ENCODE results near the gene SPATS2.
A peak's percentile ranks its signal among the peaks of the same experiment; 100 is the strongest.

The SPATS2 gene

GRCh38 chr12:49548481-49548821 lies 181.2 kb downstream of the SPATS2 start:
- Mint-ChIP-seq H3K9me3 (no peaks in the 10 kb centered on the region), H3K36me3 (no peaks in the 10 kb centered on the region), H3K4me1 (peaks cover 12% of the 10 kb centered on the region), H3K4me3 (peak overlapping the region; percentile 65), H3K27ac (peak overlapping the region; percentile 40)
- DNase-seq (ENCODE audit: low spot score in 2 of 2), result no peak
- ATAC-seq, result no peak

- Mint-ChIP-seq H3K4me3 (peak overlapping the region; percentile 65), H3K27ac (peak overlapping the region; percentile 40), H3K4me1 (peaks cover 12% of the 10 kb centered on the region), H3K9me3 (no peaks in the 10 kb centered on the region), H3K36me3 (no peaks in the 10 kb centered on the region)
- DNase-seq (ENCODE audit: low spot score in 2 of 2), result no peak
- peak; percentile 32 for ATAC-seq
These were observed 181.8 kb downstream of the SPATS2 start for GRCh38 chr12:49548822-49549648.

- Mint-ChIP-seq H3K4me3 (peak overlapping the region; percentile 65), H3K9me3 (no peaks in the 10 kb centered on the region), H3K4me1 (peaks cover 12% of the 10 kb centered on the region), H3K27ac (no peak overlapping the region), H3K36me3 (no peaks in the 10 kb centered on the region)
- ATAC-seq, result no peak
- DNase-seq (ENCODE audit: low spot score in 2 of 2), result no peak
These were observed 182.8 kb downstream of the SPATS2 start for GRCh38 chr12:49549735-49550692.

- peaks cover 12% of the 10 kb centered on the region for H3K4me1 Mint-ChIP-seq
- H3K9me3 Mint-ChIP-seq, result no peaks in the 10 kb centered on the region
- ATAC-seq, result no peak
- H3K27ac Mint-ChIP-seq, result no peak overlapping the region
- no peak overlapping the region for H3K4me3 Mint-ChIP-seq
- no peaks in the 10 kb centered on the region for H3K36me3 Mint-ChIP-seq
- no peak for DNase-seq (ENCODE audit: low spot score in 2 of 2)
These were observed 183.5 kb downstream of the SPATS2 start for GRCh38 chr12:49550693-49551252.

GRCh38 chr12:49552014-49552413 lies 184.8 kb downstream of the SPATS2 start:
- Mint-ChIP-seq H3K4me1 (peaks cover 12% of the 10 kb centered on the region), H3K4me3 (no peak overlapping the region), H3K27ac (no peak overlapping the region), H3K9me3 (no peaks in the 10 kb centered on the region), H3K36me3 (no peaks in the 10 kb centered on the region)
- DNase-seq (ENCODE audit: low spot score in 2 of 2), result no peak
- no peak for ATAC-seq

- no peaks in the 10 kb centered on the region for H3K36me3 Mint-ChIP-seq
- peaks cover 12% of the 10 kb centered on the region for H3K4me1 Mint-ChIP-seq
- no peak for ATAC-seq
These were observed 185.2 kb downstream of the SPATS2 start for GRCh38 chr12:49552425-49552824.

GRCh38 chr12:49552899-49553298 lies 185.6 kb downstream of the SPATS2 start:
- Mint-ChIP-seq H3K9me3 (no peaks in the 10 kb centered on the region), H3K27ac (no peak overlapping the region), H3K4me3 (no peak overlapping the region), H3K4me1 (peaks cover 11% of the 10 kb centered on the region), H3K36me3 (peaks cover 3% of the 10 kb centered on the region)
- ATAC-seq (no peak), DNase-seq (ENCODE audit: low spot score in 2 of 2) (no peak)

More at GRCh38 chr12:49552425-49552824, 185.2 kb downstream of the SPATS2 start:
- Mint-ChIP-seq H3K9me3 (no peaks in the 10 kb centered on the region), H3K4me3 (no peak overlapping the region), H3K27ac (no peak overlapping the region)
- DNase-seq (ENCODE audit: low spot score in 2 of 2), result no peak

- H3K4me1 Mint-ChIP-seq, result peaks cover 4% of the 10 kb centered on the region
- peaks cover 10% of the 10 kb centered on the region for H3K36me3 Mint-ChIP-seq
- peak; percentile 43 for ATAC-seq
- H3K27ac Mint-ChIP-seq, result no peak overlapping the region
- no peak for DNase-seq (ENCODE audit: low spot score in 2 of 2)
- no peak overlapping the region for H3K4me3 Mint-ChIP-seq
- H3K9me3 Mint-ChIP-seq, result no peaks in the 10 kb centered on the region
These were observed 186.3 kb downstream of the SPATS2 start for GRCh38 chr12:49553512-49554088.

GRCh38 chr12:49554266-49554665 lies 187.0 kb downstream of the SPATS2 start:
- Mint-ChIP-seq H3K27ac (no peak overlapping the region), H3K9me3 (no peaks in the 10 kb centered on the region), H3K4me1 (no peaks in the 10 kb centered on the region)

GRCh38 chr12:49555631-49556390 lies 188.5 kb downstream of the SPATS2 start:
- H3K36me3 Mint-ChIP-seq, result peaks cover 32% of the 10 kb centered on the region
- no peak for ATAC-seq
- no peak overlapping the region for H3K4me3 Mint-ChIP-seq
- peaks cover 3% of the 10 kb centered on the region for H3K4me1 Mint-ChIP-seq
- peak overlapping the region; percentile 68 for H3K27ac Mint-ChIP-seq
- H3K9me3 Mint-ChIP-seq, result no peaks in the 10 kb centered on the region
- no peak for DNase-seq (ENCODE audit: low spot score in 2 of 2)

More at GRCh38 chr12:49554266-49554665, 187.0 kb downstream of the SPATS2 start:
- ATAC-seq (no peak), DNase-seq (ENCODE audit: low spot score in 2 of 2) (no peak)
- Mint-ChIP-seq H3K36me3 (peaks cover 16% of the 10 kb centered on the region), H3K4me3 (no peak overlapping the region)

- peaks cover 40% of the 10 kb centered on the region for H3K36me3 Mint-ChIP-seq
- no peak overlapping the region for H3K4me3 Mint-ChIP-seq
- DNase-seq (ENCODE audit: low spot score in 2 of 2), result no peak
- no peak for ATAC-seq
- H3K27ac Mint-ChIP-seq, result peak overlapping the region; percentile 68
- no peaks in the 10 kb centered on the region for H3K9me3 Mint-ChIP-seq
- H3K4me1 Mint-ChIP-seq, result peaks cover 6% of the 10 kb centered on the region
These were observed 189.3 kb downstream of the SPATS2 start for GRCh38 chr12:49556391-49557186.

GRCh38 chr12:49557187-49557916 lies 190.1 kb downstream of the SPATS2 start:
- no peak for DNase-seq (ENCODE audit: low spot score in 2 of 2)
- no peak for ATAC-seq
- Mint-ChIP-seq H3K27ac (peak overlapping the region; percentile 68), H3K9me3 (no peaks in the 10 kb centered on the region), H3K4me1 (peaks cover 6% of the 10 kb centered on the region), H3K36me3 (peaks cover 47% of the 10 kb centered on the region), H3K4me3 (no peak overlapping the region)

- DNase-seq (ENCODE audit: low spot score in 2 of 2), result no peak
- no peak for ATAC-seq
- Mint-ChIP-seq H3K9me3 (no peaks in the 10 kb centered on the region), H3K4me3 (no peak overlapping the region), H3K36me3 (peaks cover 52% of the 10 kb centered on the region), H3K27ac (no peak overlapping the region), H3K4me1 (peaks cover 6% of the 10 kb centered on the region)
These were observed 190.6 kb downstream of the SPATS2 start for GRCh38 chr12:49557917-49558215.
